Glutamatergic neuron (in vitro differentiated cells): Measurements from ENCODE around the gene RAP1A. TPM values are rescaled to one million over a fixed set of nuclear protein-coding genes. Genes with fewer than 3 reads are reported as not detected.

Source experiments
- DNase-seq: peaks from one replicate; pipeline ENCODE4 v3.0.0; 2022
- H3K27ac Mint-ChIP-seq: one replicate; pipeline ENCODE4 v1.8.0; 2020; ENCODE audit warnings: mild to moderate bottlenecking, mixed read lengths, inconsistent platforms; ENCODE audit not compliant: unreplicated experiment
- H3K27me3 Mint-ChIP-seq: one replicate; pipeline ENCODE4 v1.8.0; 2020; ENCODE audit warnings: mild to moderate bottlenecking, moderate library complexity, mixed read lengths, inconsistent platforms; ENCODE audit not compliant: unreplicated experiment
- H3K36me3 Mint-ChIP-seq: one replicate; pipeline ENCODE4 v1.8.0; 2020; ENCODE audit warnings: mild to moderate bottlenecking, mixed read lengths, inconsistent platforms; ENCODE audit not compliant: unreplicated experiment
- H3K4me1 Mint-ChIP-seq: one replicate; pipeline ENCODE4 v1.8.0; 2020; ENCODE audit warnings: mild to moderate bottlenecking, low read depth, mixed read lengths, inconsistent platforms; ENCODE audit not compliant: unreplicated experiment
- H3K4me3 Mint-ChIP-seq: one replicate; pipeline ENCODE4 v1.8.0; 2020; ENCODE audit warnings: mild to moderate bottlenecking, mixed read lengths, inconsistent platforms; ENCODE audit not compliant: unreplicated experiment
- H3K9me3 Mint-ChIP-seq: one replicate; pipeline ENCODE4 v1.8.0; 2020; ENCODE audit warnings: mild to moderate bottlenecking, moderate library complexity, mixed read lengths, inconsistent platforms; ENCODE audit not compliant: unreplicated experiment
- CTCF ChIP-seq: fragments of 200-600 bp; sonication (generic); IDR thresholded peaks from one replicate; pipeline ENCODE4 v1.5.0; 2021; ENCODE audit not compliant: partially characterized antibody, unreplicated experiment
- total RNA-seq: library from RNA; stranded (reverse); fragmentation: NEBNext Ultra II Directional; extraction: Animal tissue kit (Norgen Biotek cat#: 25700); gene quantifications from one replicate; pipeline ENCODE4 v1.2.1, GENCODE V29; 2021; ENCODE audit not compliant: unreplicated experiment

RAP1A gene
- total RNA-seq, 1 donor from 2014 or later = 17.9 TPM

GRCh38 chr1:111576547-111576946 lies 43.0 kb upstream of the RAP1A start:
- Mint-ChIP-seq H3K27ac (no peak overlapping the region), H3K36me3 (no peaks in the 10 kb centered on the region), H3K27me3 (peaks cover 2% of the 10 kb centered on the region), H3K9me3 (no peaks in the 10 kb centered on the region), H3K4me1 (no peaks in the 10 kb centered on the region), H3K4me3 (no peak overlapping the region)
- no peak for TF ChIP-seq CTCF
- no peak for DNase-seq

GRCh38 chr1:111577814-111578213 lies 41.8 kb upstream of the RAP1A start:
- no peak for DNase-seq
- Mint-ChIP-seq H3K36me3 (no peaks in the 10 kb centered on the region), H3K27me3 (no peaks in the 10 kb centered on the region), H3K27ac (no peak overlapping the region), H3K9me3 (no peaks in the 10 kb centered on the region), H3K4me1 (no peaks in the 10 kb centered on the region), H3K4me3 (no peak overlapping the region)
- TF ChIP-seq CTCF = no peak

- H3K4me1 Mint-ChIP-seq = no peaks in the 10 kb centered on the region
- H3K27ac Mint-ChIP-seq = no peak overlapping the region
- no peak for DNase-seq
- H3K36me3 Mint-ChIP-seq = no peaks in the 10 kb centered on the region
- no peaks in the 10 kb centered on the region for H3K9me3 Mint-ChIP-seq
- H3K4me3 Mint-ChIP-seq = no peak overlapping the region
- H3K27me3 Mint-ChIP-seq = no peaks in the 10 kb centered on the region
- no peak for TF ChIP-seq CTCF
Observed at GRCh38 chr1:111581166-111581565, 38.4 kb upstream of the RAP1A start.

- Mint-ChIP-seq H3K4me1 (no peaks in the 10 kb centered on the region), H3K27me3 (no peaks in the 10 kb centered on the region), H3K9me3 (no peaks in the 10 kb centered on the region), H3K27ac (no peak overlapping the region), H3K36me3 (no peaks in the 10 kb centered on the region), H3K4me3 (no peak overlapping the region)
- no peak for DNase-seq
- TF ChIP-seq CTCF = no peak
Observed at GRCh38 chr1:111582016-111582415, 37.6 kb upstream of the RAP1A start.

- H3K27ac Mint-ChIP-seq = no peak overlapping the region
- no peaks in the 10 kb centered on the region for H3K4me1 Mint-ChIP-seq
- no peaks in the 10 kb centered on the region for H3K36me3 Mint-ChIP-seq
- no peak overlapping the region for H3K4me3 Mint-ChIP-seq
- no peak for TF ChIP-seq CTCF
- no peaks in the 10 kb centered on the region for H3K9me3 Mint-ChIP-seq
- H3K27me3 Mint-ChIP-seq = no peaks in the 10 kb centered on the region
- DNase-seq = no peak
Observed at GRCh38 chr1:111582644-111583618, 36.7 kb upstream of the RAP1A start.
